Esophagus muscularis mucosa (tissue), 4 donors: ENCODE data around the gene KLHDC2. TPM values are rescaled to one million over a fixed set of nuclear protein-coding genes. Genes with fewer than 3 reads are reported as not detected.
"Not testable (repeated sequence)": the region's sequence is repeated elsewhere in the genome, so short reads cannot be mapped to it uniquely, and the experiment has no call there.

Source experiments
- DNase-seq: peaks from one replicate; pipeline ENCODE4 v3.0.0-alpha.2; 2017; ENCODE audit errors: extremely low spot score
- H3K27ac ChIP-seq, 4 donors: fragments of 200-600 bp; sonication (generic); replicated peaks in 1 of 4; 1 replicate in 3 of 4; 2 replicates in 1 of 4; pipeline ENCODE4 v1.5.1; 2016 to 2019; ENCODE audit warnings: mild to moderate bottlenecking in 1 of 4
- H3K27me3 ChIP-seq, 4 donors: fragments of 200-600 bp; sonication (generic); one replicate each; pipeline versions ENCODE4 v1.5.1 to v1.6.0; 2016 to 2019
- H3K36me3 ChIP-seq, 4 donors: fragments of 200-600 bp; sonication (generic); one replicate each; pipeline ENCODE4 v1.5.1; 2016 to 2019
- H3K4me1 ChIP-seq, 4 donors: fragments of 200-600 bp; sonication (generic); one replicate each; pipeline ENCODE4 v1.5.1; 2016 to 2019
- H3K4me3 ChIP-seq, 4 donors: fragments of 200-600 bp; sonication (generic); 1 replicate in 2 of 4; 2 replicates in 2 of 4; pipeline ENCODE4 v1.5.1; 2016 to 2019; ENCODE audit warnings: mild to moderate bottlenecking in 4 of 4, moderate library complexity in 1 of 4
- H3K9me3 ChIP-seq, 4 donors: fragments of 200-600 bp; sonication (generic); 1 replicate in 3 of 4; 2 replicates in 1 of 4; pipeline ENCODE4 v1.5.1; 2016 to 2019
- CTCF ChIP-seq, 3 experiments: fragments of 200-600 bp in 2 of 3; fragments of 450-650 bp in 1 of 3; sonication (generic) in 2 of 3; IDR thresholded peaks; one replicate each; pipeline ENCODE4 v1.5.1; 2017 to 2019; ENCODE audit warnings: antibody characterized with exemption in 3 of 3, mild to moderate bottlenecking in 2 of 3, moderate library complexity in 1 of 3
- EP300 ChIP-seq: sonication (generic); formaldehyde crosslinking; IDR thresholded peaks from one replicate; pipeline ENCODE4 v1.6.1; 2017; ENCODE audit warnings: antibody characterized with exemption
- POLR2A ChIP-seq: fragments of 450-650 bp; IDR thresholded peaks from one replicate; pipeline ENCODE4 v1.6.1; 2017; ENCODE audit warnings: antibody characterized with exemption, moderate library complexity, mild to moderate bottlenecking, low read depth
- POLR2AphosphoS5 ChIP-seq, 2 donors: sonication (generic); formaldehyde crosslinking; IDR thresholded peaks; one replicate each; pipeline ENCODE4 v1.6.1; 2017; ENCODE audit warnings: antibody characterized with exemption in 2 of 2
- WGBS: methylation state at CpG from one replicate; pipeline ENCODE4 v1.1.5; 2018; 5-methylcytosine and 5-hydroxymethylcytosine counted together
- intact Hi-C: fragments of 100-400 bp; cut with DNase I; formaldehyde crosslinking; loops from one replicate; pipeline ENCODE4 v1.15.1; 2023
- total RNA-seq, 4 donors: library from RNA; depleted of rRNA; stranded (reverse); fragments of >200 nt; gene quantifications; one replicate each; pipeline versions ENCODE4 v1.1.0 to v1.2.1, GENCODE V29; 2016

The KLHDC2 gene
- 100 to 1,000 TPM in 1 of 4 donors, 10 to 100 TPM in 3; 72.2 to 102 (median 85.8) TPM for total RNA-seq

- H3K27me3 ChIP-seq: no peaks in the 10 kb centered on the region
- peaks cover 0 to 13% (median 11%) of the 10 kb centered on the region in 4 donors for H3K36me3 ChIP-seq
- WGBS: 1% methylated on average over 28 of the region's 86 CpGs
- peak; percentile 93 for DNase-seq
- H3K9me3 ChIP-seq: no peaks in the 10 kb centered on the region
- peak within 1 kb of the TSS; percentile 91 to 97 (median 96) for H3K4me3 ChIP-seq
- intact Hi-C loops: loop anchor here (5.0 to 10.0 kb wide), 3 partner anchors 75 to 347 kb away; partner anchors contain the start of genes DNAAF2, KLHDC1 and VCPKMT
- peak within 1 kb of the TSS; percentile 93 to 99 (median 98) for H3K27ac ChIP-seq
- peaks cover 24 to 37% (median 32%) of the 10 kb centered on the region in 4 donors for H3K4me1 ChIP-seq
- TF ChIP-seq EP300 (no peak), POLR2A (peak; percentile 47), POLR2AphosphoS5 (IDR thresholded peaks at IDR 0.05) (peak; percentile 77 to 85), CTCF (IDR thresholded peaks at IDR 0.05) (peak; percentile 39 to 53 (median 44))
These were observed at the start of gene KLHDC2 for GRCh38 chr14:49767571-49768300. Gene KLHDC2 (plus strand): TSS chr14:49768153. CDS start chr14:49768469, 316 bp downstream.

DNA sequence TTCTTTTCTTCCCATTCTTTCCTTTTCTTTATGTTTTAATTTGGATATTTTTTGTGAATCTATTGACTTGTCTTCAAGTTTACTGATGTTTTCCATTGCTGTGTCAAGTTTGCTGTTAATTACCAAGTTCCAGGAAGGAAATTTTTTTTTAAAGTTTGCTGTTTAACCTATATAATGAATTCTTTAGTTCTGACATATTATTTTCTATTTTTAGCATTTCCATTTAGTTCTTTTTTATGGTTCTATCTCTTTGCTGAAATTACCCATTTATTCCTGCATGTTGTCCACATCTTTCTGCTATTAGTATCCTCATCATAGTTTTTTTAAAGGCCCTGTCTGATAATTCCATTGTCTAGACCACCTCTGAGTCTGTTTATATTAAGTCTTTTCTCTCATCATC, 47.2 kb upstream of the KLHDC2 start:
- peaks cover 0 to 81% (median 40%) of the 10 kb centered on the region in 4 donors for H3K36me3 ChIP-seq
- TF ChIP-seq CTCF (IDR thresholded peaks at IDR 0.05) (no peak), POLR2AphosphoS5 (IDR thresholded peaks at IDR 0.05) (no peak)

GRCh38 chr14:49721733-49722435, 46.1 kb upstream of the KLHDC2 start:
- intact Hi-C loops: not testable (repeated sequence)

More for the DNA sequence above, 47.2 kb upstream of the KLHDC2 start:
- Histone ChIP-seq H3K9me3 (no peaks in the 10 kb centered on the region), H3K4me3 (no peak overlapping the region), H3K27me3 (no peaks in the 10 kb centered on the region), H3K27ac (no peak overlapping the region), H3K4me1 (no peaks in the 10 kb centered on the region)
- DNase-seq: no peak
- intact Hi-C loops: no loop called here

DNA sequence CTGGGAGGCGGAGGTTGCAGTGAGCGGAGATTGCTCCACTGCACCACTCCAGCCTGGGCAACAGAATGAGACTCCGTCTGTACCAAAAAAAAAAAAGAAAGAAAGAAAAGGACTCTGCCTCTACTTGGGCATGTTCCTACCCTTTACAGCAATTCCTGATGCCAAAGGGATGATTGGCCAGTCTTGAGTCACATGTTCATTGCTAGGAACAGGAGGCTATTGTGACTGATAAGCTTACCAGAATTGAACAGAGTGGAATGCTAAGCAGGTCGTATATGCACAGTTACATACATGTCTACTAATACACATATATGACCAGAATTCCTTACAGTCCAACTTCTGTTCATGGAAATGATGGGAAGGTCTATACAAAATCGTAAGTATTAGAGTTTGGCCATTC, 40.8 kb upstream of the KLHDC2 start:
- no peaks in the 10 kb centered on the region for H3K4me1 ChIP-seq
- H3K4me3 ChIP-seq: no peak overlapping the region
- H3K9me3 ChIP-seq: no peaks in the 10 kb centered on the region
- no peaks in the 10 kb centered on the region for H3K27me3 ChIP-seq
- H3K27ac ChIP-seq: no peak overlapping the region
- no peak for DNase-seq
- peaks cover 19 to 87% (median 62%) of the 10 kb centered on the region in 4 donors for H3K36me3 ChIP-seq
- TF ChIP-seq POLR2AphosphoS5 (IDR thresholded peaks at IDR 0.05) (no peak), EP300 (no peak), POLR2A (no peak), CTCF (IDR thresholded peaks at IDR 0.05) (no peak)
- intact Hi-C loops: no loop called here
- 88% methylated on average over 5 of the region's 5 CpGs for WGBS

More at GRCh38 chr14:49721733-49722435, 46.1 kb upstream of the KLHDC2 start:
- H3K27ac ChIP-seq, H3K4me3 ChIP-seq, H3K27me3 ChIP-seq, DNase-seq, H3K9me3 ChIP-seq, H3K4me1 ChIP-seq: not testable (repeated sequence)
- 84% methylated on average over 9 of the region's 9 CpGs for WGBS
- peaks cover 5 to 82% (median 51%) of the 10 kb centered on the region in 4 donors for H3K36me3 ChIP-seq

- no peak overlapping the region for H3K27ac ChIP-seq
- DNase-seq: no peak
- no peaks in the 10 kb centered on the region for H3K9me3 ChIP-seq
- H3K36me3 ChIP-seq: peaks cover 6 to 73% (median 42%) of the 10 kb centered on the region in 4 donors
- TF ChIP-seq CTCF (IDR thresholded peaks at IDR 0.05) (no peak), EP300 (no peak), POLR2A (no peak), POLR2AphosphoS5 (IDR thresholded peaks at IDR 0.05) (no peak)
- no peaks in the 10 kb centered on the region for H3K4me1 ChIP-seq
- WGBS: 82% methylated on average over 3 of the region's 3 CpGs
- H3K4me3 ChIP-seq: no peak overlapping the region
- intact Hi-C loops: no loop called here
- H3K27me3 ChIP-seq: no peaks in the 10 kb centered on the region
These were observed 35.1 kb upstream of the KLHDC2 start for GRCh38 chr14:49732896-49733295.
